HT1080 (cell line): ENCODE results near the gene TMEM115. TPM values are rescaled to one million over a fixed set of nuclear protein-coding genes. Genes with fewer than 3 reads are reported as not detected.

ENCODE experiments used
- DNase-seq: peaks from one replicate; pipeline ENCODE4 v3.0.0-alpha.2; 2015; ENCODE audit warnings: low read depth
- total RNA-seq: library from RNA; depleted of rRNA; stranded (reverse); fragments of >200 nt; shearing (Covaris generic); gene quantifications from 2 replicates; pipeline ENCODE4 v1.2.3, GENCODE V29; 2014

The TMEM115 gene
- total RNA-seq, 1 experiment from 2014 or later = 90.1 TPM

DNA sequence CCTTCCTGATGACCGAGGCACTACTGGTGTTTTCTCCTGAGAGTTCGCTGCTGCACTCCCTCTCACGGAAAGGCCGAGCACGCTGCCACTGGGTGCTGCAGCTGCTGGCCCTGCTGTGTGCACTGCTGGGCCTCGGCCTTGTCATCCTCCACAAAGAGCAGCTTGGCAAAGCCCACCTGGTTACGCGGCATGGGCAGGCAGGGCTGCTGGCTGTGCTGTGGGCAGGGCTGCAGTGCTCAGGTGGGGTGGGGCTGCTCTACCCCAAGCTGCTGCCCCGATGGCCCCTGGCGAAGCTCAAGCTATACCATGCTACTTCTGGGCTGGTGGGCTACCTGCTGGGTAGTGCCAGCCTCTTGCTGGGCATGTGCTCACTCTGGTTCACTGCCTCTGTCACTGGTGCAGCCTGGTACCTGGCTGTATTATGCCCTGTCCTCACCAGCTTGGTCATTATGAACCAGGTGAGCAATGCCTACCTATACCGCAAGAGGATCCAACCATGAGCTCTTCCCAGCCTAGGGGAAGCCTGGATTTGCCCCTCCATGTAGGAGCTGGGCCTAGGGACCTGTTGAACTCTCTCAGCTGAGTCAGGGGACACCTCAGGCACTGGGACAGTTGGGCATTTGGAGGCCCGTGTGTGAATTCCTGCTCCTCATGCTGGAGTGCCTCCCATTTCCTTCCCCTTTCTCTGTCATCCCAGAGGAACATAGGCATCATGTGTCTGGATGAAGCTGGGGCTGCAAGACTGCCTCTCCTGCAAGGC lies 5.9 kb downstream of the TMEM115 start:
- DNase-seq = no peak

DNA sequence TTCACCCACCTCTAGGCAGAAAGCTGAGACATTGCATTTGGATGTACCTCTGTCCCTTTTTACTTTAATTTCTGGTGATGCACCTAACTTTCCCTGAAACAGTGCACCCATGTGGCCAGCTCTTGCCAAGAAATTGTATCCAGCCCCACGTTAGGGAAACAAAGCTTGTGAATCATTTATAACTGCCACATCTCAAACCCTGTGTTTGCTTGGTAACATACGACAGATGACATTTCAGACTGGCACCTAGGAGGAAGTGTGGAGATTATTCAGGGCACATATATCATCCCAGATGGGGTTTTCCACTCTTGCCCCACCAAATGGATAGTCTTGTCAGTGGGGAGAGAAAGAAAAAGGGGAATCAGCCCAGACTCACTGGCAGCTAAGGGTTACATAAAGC lies 6.5 kb downstream of the TMEM115 start:
- DNase-seq = peak; percentile 62

DNA sequence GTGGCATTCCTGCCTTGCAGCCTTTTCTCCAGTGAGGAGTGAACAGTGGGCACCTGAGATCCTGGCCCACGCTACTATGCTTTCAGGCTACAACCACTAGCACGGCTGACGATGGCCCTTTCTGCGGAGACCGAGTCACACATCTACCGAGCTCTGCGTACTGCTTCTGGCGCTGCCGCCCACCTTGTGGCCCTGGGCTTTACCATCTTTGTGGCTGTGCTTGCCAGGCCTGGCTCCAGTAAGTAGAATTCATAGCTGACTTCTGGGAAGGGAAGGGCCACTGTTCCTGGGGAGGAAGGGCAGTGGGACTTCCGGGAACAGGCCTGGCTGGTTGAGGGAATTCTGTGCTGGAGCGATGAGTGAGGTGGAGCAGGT lies 8.0 kb downstream of the TMEM115 start:
- no peak for DNase-seq

DNA sequence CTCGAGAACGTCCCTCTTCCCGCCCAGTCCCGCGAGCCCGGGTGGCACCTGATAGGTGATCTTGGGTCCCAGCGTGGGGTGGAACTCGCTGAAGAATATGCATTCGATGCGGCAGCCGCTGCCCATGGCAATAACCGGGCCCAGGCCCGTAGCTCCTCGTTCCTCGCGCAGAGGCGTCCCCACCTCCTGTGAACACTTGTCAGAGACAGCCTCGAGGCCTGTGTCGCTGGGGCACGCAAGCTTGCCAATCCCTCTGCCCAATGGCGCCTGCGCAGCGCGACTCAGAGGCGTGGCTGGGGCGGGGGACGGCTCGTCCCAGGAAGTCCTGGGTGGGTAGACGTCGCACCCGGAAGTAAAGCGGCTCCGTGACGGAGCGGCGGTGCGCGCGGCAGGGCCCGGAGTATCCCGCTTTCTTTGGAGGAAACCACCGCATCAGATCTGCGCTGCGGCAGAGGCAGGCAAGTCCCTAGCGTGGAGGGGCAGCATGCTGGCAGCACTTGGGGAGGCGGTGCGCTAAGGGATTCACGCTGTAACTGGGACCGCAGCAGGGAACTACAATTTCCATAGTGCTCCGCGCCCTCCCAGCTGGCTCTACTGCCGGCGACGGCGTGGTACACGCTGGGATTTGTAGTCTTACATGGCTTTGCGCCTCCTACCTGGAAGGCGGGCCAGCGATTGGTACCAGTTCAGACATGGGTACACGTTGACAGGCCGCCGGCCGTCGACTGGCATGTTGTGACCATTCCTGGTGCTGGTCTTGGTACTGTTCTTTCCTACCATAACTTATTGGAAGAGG lies 8.6 kb downstream of the TMEM115 start, which contains the start of the genes CYB561D2 and NPRL2:
Gene CYB561D2, plus strand, starts transcription at position 336 of the 796 bp plus-strand sequence. CDS start 572 bp downstream, outside the sequence.
Gene NPRL2, minus strand, starts transcription at position 249 of the 796 bp plus-strand sequence. Its CDS starts 123 bp downstream, at position 126.
- DNase-seq = peak; percentile 94

DNA sequence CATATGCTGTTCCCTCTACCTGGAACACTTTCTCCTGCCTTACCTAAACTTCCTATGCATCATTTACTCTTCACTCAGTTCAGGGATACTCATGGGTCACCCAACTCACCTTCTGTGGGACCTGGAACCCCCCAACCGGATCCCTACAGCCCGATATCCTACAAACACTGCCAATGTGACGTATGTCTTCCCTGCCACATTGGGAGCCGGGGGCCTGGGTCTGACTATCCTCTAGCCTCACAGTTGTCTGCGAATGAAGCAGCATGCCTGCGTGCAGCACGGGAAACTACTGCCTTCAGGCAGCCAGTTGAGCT lies 9.2 kb downstream of the TMEM115 start:
- no peak for DNase-seq

DNA sequence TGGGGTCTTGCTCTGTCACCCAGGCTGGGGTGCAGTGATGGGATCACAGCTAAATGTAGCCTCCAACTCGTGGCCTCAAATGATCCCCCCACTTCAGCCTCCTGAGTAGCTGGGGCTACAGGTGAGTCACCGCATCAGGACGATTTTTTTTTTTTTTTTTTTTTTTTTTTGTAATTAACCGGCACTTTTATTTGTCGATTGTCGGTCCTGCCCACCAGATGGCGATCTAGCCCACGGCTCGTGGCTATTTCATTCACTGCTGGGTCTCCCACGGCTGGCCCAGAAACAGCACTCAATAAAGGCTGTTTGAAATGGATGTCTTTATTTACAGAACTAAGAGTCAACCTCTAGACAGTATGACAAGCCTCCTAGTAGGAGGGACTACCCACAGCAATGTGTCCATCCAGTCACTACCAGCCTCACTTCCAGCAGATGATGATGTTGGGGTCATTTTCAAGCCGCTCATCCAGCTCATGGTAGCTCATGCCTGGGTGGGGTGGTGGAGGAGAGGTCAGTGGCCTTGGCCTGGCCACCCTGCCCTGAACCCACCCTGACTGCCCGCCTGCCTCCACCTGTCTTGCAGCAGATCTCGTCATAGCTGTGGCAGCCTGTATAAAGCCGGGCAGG lies 12.0 kb downstream of the TMEM115 start:
- DNase-seq = peak; percentile 82

DNA sequence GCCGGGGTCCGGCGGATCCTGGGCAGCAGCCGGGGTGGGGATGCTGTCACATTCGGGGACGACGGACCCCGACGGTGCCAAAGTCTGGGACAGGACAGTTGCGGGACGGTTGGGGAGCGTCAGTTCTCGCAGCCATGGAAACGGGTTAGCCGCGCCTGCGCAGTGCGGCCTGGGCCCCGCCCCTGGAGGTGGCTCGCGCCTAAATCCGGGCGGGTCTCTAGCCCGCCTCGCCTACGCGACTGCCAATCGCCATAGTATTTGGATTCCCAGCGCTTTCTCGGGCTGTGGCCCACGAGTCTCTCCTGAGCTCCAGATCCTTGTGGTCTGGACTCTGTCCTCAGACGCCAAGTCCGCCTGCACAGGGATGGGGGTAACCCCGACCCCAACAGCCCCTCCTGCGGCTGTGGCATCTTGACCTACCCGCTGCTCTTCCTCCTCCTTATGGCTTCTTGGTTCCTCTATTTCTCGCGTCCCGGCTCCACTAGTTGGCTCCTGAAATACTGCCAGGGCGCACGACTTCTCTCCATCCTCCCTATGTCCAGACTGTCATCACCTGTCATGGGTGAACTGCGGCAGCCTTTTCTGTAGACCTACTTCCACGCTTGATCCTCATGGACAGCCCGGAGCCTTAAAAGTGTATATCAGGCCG lies 13.6 kb downstream of the TMEM115 start, which contains the start of gene ZMYND10:
Gene ZMYND10, minus strand, starts transcription at position 147 of the 649 bp plus-strand sequence. CDS start 153 bp downstream, outside the sequence.
- DNase-seq = no peak

DNA sequence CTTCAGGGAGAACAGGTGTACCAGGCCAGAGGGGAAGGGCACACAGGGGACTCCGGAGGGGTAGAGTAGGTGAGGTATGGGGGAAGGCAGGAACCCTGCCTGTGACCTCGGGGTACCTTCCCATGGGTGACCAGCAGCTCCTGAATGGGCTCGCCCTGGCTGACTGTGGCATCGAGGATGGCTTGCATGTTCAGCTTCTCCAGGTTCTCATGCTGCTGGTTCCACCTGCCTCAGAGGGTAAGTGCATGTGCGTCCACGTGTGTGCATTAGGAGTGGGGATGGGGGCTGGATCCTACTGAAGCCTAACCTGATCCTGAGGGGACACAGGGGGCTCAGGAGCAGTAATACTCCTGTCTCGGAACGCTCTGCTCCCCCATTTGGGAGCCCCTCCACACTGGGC lies 14.3 kb downstream of the TMEM115 start:
- DNase-seq = no peak

DNA sequence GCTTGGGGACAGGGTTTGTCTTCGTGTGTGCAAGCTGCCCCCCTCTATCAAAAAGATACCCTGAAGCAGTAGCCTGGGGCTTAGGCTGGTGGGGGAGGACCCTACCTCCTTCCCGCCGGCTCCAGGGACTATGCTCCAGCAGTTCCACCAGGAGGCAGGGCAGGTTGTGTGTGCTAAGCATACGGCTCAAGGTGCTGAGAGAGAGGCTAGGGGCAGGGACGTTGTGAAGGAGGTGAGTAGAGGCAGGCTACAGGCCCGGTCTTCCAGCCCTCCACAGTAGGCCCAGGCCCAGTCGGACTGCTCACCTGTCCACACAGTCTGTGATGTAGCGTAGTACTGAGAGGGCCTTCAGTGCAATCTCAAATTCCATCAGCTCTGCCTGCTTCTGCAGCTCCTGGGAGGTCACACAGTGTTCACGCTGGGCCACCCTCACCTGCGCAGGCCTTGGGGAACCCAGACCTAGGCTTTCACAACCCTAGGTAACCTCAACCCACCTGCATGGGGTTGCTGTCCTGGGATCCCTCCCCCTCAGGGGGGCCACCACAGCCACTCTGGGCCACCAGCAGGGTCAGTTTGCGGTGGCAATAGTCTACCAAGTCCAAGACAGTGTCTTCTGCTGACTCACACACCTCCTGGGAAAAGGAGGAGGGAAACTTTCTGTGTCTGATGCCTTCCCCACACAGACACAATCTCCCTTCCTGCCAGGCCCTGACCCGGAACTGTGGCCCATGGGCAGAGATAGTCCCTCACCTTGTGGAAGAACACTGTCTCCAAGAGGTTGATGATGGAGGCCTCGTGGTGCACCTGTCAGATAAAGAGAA lies 16.3 kb downstream of the TMEM115 start:
- DNase-seq = no peak

DNA sequence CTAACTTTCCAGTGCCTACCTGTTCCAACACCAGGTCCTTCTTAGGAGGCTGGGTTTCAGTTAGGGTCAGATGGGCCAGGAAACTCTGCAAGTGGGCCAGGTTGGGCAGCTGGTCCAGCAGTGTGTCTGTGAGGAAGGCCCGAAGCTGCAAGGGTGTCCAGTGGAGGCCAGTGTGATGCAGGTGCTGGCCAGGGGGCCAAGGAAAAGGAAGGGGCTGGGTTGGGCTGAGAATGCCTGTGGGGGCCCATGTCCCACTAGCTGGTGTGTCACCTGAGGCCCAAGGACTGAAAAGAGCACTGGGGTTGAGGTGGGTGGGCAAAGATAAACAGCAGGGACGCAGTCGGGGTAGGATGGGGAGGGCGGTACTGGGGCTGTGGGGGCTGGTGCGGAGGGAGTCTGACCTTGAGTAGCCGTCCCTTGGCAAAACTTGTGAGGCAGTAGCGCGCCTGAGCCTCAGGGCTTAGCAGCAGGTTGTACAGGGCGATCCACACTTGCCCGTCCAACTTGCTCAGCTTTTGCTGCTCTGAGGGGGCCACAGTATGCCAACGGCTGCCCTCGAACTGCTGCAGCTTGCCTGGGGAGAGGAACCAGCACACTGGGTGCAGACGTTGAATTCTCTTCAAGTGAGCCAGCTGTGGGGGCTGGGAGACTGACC lies 17.2 kb downstream of the TMEM115 start:
- DNase-seq = no peak

DNA sequence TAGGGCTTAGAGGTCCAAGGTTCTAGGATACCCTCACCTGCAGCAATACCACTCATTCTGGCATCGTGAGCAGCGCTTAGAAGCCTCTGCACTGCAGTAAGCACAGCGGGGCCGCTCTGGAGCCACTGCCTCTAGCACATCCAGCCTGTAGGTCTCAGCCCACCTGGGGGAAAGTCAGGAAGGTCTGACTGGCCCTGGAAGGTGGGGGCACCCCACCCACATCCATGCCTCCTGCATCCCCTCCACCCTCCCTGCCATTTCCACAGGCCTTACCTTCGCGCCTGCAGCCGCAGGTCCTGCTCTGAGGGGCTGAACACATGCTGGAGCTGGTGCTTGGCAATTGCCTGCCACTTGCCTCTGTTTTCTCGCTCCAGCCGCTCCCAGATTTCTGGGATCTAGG lies 17.8 kb downstream of the TMEM115 start:
- DNase-seq = no peak

DNA sequence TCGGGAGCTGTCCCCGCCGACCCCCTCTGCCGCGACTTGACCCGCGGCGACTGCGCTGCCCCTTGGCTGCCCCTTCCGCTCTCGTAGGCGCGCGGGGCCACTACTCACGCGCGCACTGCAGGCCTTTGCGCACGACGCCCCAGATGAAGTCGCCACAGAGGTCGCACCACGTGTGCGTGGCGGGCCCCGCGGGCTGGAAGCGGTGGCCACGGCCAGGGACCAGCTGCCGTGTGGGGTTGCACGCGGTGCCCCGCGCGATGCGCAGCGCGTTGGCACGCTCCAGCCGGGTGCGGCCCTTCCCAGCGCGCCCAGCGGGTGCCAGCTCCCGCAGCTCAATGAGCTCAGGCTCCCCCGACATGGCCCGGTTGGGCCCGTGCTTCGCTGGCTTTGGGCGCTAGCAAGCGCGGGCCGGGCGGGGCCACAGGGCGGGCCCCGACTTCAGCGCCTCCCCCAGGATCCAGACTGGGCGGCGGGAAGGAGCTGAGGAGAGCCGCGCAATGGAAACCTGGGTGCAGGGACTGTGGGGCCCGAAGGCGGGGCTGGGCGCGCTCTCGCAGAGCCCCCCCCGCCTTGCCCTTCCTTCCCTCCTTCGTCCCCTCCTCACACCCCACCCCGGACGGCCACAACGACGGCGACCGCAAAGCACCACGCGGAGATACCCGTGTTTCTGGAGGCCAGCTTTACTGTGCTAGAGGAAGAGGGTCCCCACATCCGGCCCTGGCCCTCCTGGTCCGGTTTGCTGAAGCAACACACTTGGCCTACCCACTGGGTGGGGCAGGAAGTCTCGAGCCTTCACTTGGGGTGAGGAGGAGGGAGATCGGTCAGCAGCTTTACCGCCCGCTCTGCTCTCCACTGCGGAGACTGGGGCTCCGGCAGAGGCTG lies 18.6 kb downstream of the TMEM115 start, which contains the start of gene RASSF1:
Gene RASSF1, minus strand, starts transcription at position 389 of the 882 bp plus-strand sequence. Its CDS starts 31 bp downstream, at position 358.
- no peak for DNase-seq

DNA sequence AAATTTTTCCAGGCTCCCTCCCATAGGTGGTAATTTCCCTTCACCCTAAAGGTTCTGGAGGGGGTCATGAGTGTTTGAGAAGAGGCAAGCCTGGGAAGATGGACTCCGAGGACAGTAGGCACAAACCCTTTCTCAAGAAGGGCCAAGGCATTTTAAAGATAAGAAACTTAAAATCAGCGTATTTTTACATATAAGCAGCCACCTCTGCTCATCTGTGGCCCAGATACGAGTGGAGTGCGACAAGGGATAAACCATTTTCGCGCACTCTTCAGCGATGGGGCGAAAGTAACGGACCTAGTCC lies 19.2 kb downstream of the TMEM115 start:
- DNase-seq = no peak

DNA sequence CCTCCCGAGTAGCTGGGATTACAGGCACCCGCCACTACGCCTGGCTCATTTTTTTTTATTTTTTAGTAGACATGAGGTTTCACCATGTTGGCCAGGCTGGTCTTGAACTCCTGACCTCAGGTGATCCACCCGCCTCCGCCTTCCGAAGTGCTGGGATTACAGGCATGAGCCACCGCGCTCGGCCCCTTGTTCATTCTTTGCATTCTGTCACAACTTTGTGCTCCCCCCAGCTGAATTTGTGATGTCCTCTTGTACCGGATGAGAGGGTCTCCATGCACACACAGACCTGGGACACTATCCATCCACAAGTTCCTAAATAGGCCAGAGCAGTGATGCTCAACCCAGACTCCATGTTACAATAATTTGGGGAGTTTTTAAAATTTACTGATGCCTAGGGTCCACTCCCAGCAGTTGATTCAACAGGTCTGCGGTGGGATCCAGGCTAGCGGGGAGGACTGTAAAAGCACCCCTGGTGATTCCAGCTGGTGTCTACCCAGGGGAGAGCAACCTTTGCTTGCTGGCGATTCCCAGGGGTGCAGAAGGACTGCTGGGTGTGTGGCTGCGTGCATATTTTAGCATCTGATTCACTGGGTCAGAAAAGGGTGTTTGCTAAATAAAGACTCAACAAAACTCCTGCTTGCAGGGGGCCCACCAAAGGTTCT lies 19.7 kb downstream of the TMEM115 start:
- DNase-seq = no peak

DNA sequence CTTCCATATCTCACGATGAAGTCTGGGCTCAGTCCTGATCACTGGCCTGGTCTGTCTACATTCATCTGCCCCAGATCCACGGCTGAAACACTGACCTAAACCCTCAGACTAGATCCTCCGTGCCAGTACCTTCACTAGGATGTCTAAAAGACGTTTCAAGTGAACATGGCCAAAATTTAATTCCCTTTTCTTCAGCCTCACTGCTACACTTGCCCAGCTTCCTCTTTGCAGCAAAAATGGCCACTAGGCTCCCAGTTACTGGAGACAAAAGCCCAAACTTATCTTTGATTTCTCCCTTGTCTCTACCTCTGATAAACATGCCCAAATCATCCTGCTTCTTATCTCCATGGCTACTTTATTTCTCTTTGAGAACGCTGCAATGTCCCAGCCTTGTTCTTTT lies 20.4 kb downstream of the TMEM115 start:
- no peak for DNase-seq

DNA sequence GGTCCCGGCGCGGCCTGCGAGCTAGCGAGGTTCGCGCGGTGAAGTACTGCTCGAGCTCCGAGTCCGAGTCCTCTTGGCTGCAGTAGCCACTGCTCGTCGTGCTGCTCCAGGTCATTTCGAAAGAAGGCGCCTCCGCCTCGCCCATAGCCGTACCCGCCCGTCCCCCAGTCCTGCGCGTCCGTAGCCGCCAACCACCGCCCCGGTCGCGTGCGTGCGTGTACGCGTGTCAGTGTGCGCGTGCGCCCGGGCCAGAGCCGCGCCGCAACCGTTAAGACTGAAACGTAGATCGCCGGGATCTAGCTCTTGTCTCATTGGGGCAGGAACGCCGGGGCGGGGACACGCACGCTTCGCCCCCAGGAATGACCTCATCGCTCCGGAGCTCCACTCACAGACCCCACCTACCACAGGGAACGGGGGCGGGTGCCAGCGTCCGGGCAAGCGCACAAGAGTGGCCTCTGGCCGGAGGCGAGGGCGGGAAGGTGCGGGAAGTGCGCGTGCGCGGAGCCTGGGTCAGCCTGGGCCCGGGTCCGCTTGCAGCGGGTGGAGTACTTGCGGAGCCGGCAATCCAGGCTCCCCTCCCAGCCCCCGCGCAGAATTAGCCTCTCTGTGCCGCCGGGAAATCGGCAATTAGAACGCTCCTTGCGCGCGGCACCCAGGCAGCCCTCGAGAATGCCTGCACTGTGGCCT lies 22.0 kb downstream of the TMEM115 start:
- peak; percentile 99 for DNase-seq

DNA sequence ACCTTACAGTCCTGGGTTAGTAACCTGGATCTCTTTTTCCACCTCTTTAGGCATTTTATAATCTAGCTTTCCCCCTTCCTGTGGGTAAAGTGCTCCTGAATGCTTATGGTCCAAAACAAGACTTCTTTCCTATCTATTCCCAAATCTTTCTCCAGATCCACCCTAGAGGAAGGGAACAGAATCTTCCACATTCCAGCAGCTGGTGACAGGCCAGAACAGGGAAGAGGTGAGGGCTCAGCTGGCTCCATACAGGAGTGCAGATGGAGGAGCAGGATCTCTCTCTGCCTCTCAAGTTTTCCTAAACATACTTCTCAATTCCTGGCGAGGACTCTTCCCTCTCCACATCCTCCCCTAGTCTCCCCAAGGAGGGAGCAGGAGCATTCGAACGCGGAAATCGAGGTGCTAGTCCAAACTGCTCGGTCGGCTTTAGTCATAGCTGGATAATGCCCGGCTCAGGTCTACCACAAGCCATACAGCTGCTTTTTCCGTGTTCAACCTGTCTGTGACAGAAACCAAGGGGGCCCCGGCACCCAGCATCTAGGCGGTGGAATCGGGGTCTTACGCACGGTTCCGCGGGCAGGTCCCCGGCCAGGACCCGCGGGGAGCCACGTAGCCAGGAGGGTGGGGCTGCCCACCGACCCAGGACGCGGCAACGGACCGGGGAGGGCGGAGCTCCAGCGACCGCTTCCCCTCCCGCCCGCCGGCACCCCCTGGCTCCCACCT lies 22.7 kb downstream of the TMEM115 start:
- DNase-seq = no peak
